OCI-LY7 (cell line): ENCODE data around the gene AK4. TPM values are rescaled to one million over a fixed set of nuclear protein-coding genes. Genes with fewer than 3 reads are reported as not detected.

ENCODE experiments used
- BruUV-seq: library from RNA; stranded (reverse); fragments of 400-500 nt; replicated peaks from 2 replicates; lab custom pipeline; 2021; lab: Mats Ljungman, UMichigan
- CTCF ChIA-PET: fragments of 300-600 bp; sonication (Branson Sonifier 250); formaldehyde crosslinking; loops from one replicate; lab custom pipeline; 2022; ENCODE audit warnings: antibody characterized with exemption; ENCODE audit not compliant: unreplicated experiment; lab: Charles Lee
- POLR2A ChIA-PET: fragments of 300-600 bp; sonication (Branson Sonifier 250); formaldehyde crosslinking; loops from one replicate; lab custom pipeline; 2022; ENCODE audit warnings: antibody characterized with exemption; lab: Charles Lee
- DNase-seq: peaks from one replicate; pipeline ENCODE4 v3.0.0-alpha.2; 2015; ENCODE audit warnings: low spot score
- H2AFZ ChIP-seq: fragments of 200-600 bp; sonication (generic), shearing (Covaris generic); 2 replicates; pipeline ENCODE4 v1.6.1; 2014; ENCODE audit warnings: mild to moderate bottlenecking, antibody characterized with exemption, low read length, moderate library complexity
- H3K27ac ChIP-seq: fragments of 200-600 bp; sonication (generic); 2 replicates; pipeline ENCODE4 v1.5.1; 2014; ENCODE audit warnings: mixed run types, low read depth, mild to moderate bottlenecking, moderate library complexity, low read length, inconsistent platforms; ENCODE audit not compliant: poor library complexity, severe bottlenecking
- H3K36me3 ChIP-seq: fragments of 200-600 bp; sonication (generic); 2 replicates; pipeline ENCODE4 v1.6.1; 2014; ENCODE audit warnings: mild to moderate bottlenecking, antibody characterized with exemption, low read length, moderate library complexity, mixed read lengths; ENCODE audit not compliant: insufficient read depth
- H3K4me1 ChIP-seq: fragments of 200-600 bp; sonication (generic); 2 replicates; pipeline ENCODE4 v1.5.1; 2014; ENCODE audit warnings: mild to moderate bottlenecking, low read length; ENCODE audit not compliant: insufficient read depth, poor library complexity, severe bottlenecking
- H3K4me2 ChIP-seq: fragments of 200-600 bp; sonication (generic); 2 replicates; pipeline ENCODE4 v1.6.1; 2014; ENCODE audit warnings: mild to moderate bottlenecking, low read length
- H3K4me3 ChIP-seq: fragments of 200-600 bp; sonication (generic); 2 replicates; pipeline ENCODE4 v1.5.1; 2014; ENCODE audit warnings: mild to moderate bottlenecking, low read depth, low read length; ENCODE audit not compliant: poor library complexity, severe bottlenecking
- H3K79me2 ChIP-seq: fragments of 200-600 bp; sonication (generic); 2 replicates; pipeline ENCODE4 v1.6.1; 2016; ENCODE audit warnings: low read depth, mild to moderate bottlenecking, low read length, moderate library complexity, mixed read lengths; ENCODE audit not compliant: insufficient read depth
- H3K9me2 ChIP-seq: fragments of 200-600 bp; sonication (generic); 2 replicates; pipeline ENCODE4 v1.6.1; 2016; ENCODE audit warnings: mild to moderate bottlenecking, low read length, mixed read lengths; ENCODE audit not compliant: insufficient read depth
- H3K9me3 ChIP-seq: fragments of 200-600 bp; sonication (generic); 2 replicates; pipeline ENCODE4 v1.6.1; 2014; ENCODE audit warnings: mild to moderate bottlenecking, mixed run types, low read length, mixed read lengths
- H4K20me1 ChIP-seq: fragments of 200-600 bp; sonication (generic); 2 replicates; pipeline ENCODE4 v1.6.1; 2014; ENCODE audit warnings: mild to moderate bottlenecking, antibody characterized with exemption, low read length, moderate library complexity, mixed read lengths; ENCODE audit not compliant: insufficient read depth
- CTCF ChIP-seq: fragments of 200-600 bp; sonication (generic); conservative IDR thresholded peaks from 2 replicates; pipeline ENCODE4 v1.5.1; 2014; ENCODE audit warnings: mild to moderate bottlenecking, antibody characterized with exemption, low read length, moderate library complexity, mixed read lengths
- EZH2phosphoT487 ChIP-seq: fragments of 200-600 bp; sonication (generic); IDR thresholded peaks from 2 replicates; pipeline ENCODE4 v1.6.1; 2018; ENCODE audit warnings: low read depth, borderline replicate concordance, mild to moderate bottlenecking, mixed run types, antibody characterized with exemption, low read length, moderate library complexity, mixed read lengths
- intact Hi-C: fragments of 100-400 bp; cut with micrococcal nuclease; formaldehyde crosslinking; loops from one replicate; pipeline ENCODE4 v1.10.0; 2022; ENCODE audit not compliant: unreplicated experiment
- total RNA-seq, 2 experiments: library from RNA; depleted of rRNA in 1 of 2; stranded (reverse); fragments of >200 nt in 1 of 2; shearing (Covaris generic) in 1 of 2; gene quantifications; 2 replicates each; pipeline ENCODE4 v1.2.3, GENCODE V29; 2014 to 2022

Gene AK4
- total RNA-seq, 2 experiments from 2014 or later = 0.16 to 1.4 TPM

GRCh38 chr1:65198096-65198495, 50.1 kb downstream of the AK4 start:
- BruUV-seq = no TSS peak

GRCh38 chr1:65200411-65200810, 52.4 kb downstream of the AK4 start:
- CTCF ChIA-PET = no interaction called here
- intact Hi-C loops = no loop called here

More at GRCh38 chr1:65198096-65198495, 50.1 kb downstream of the AK4 start:
- Histone ChIP-seq H3K36me3 (no peaks in the 10 kb centered on the region), H3K4me2 (no peak overlapping the region), H3K4me3 (no peak overlapping the region), H4K20me1 (no peaks in the 10 kb centered on the region), H3K27ac (no peak overlapping the region), H3K9me2 (no peaks in the 10 kb centered on the region), H3K79me2 (no peaks in the 10 kb centered on the region), H3K9me3 (no peaks in the 10 kb centered on the region), H3K4me1 (no peaks in the 10 kb centered on the region), H2AFZ (no peak overlapping the region)
- TF ChIP-seq EZH2phosphoT487 (no peak), CTCF (no peak)
- ChIA-PET CTCF (interaction anchor here (0.6 kb wide), 1 partner anchor 10 kb away, joined by 4 read pairs; no protein-coding TSS in a partner anchor), POLR2A (interaction anchor here (0.6 kb wide), 1 partner anchor 102 kb away, joined by 5 read pairs; no protein-coding TSS in a partner anchor)
- DNase-seq = no peak
- intact Hi-C loops = no loop called here

More at GRCh38 chr1:65200411-65200810, 52.4 kb downstream of the AK4 start:
- POLR2A ChIA-PET = no interaction called here
- no peaks in the 10 kb centered on the region for H4K20me1 ChIP-seq
- no peaks in the 10 kb centered on the region for H3K79me2 ChIP-seq
- H3K9me3 ChIP-seq = no peaks in the 10 kb centered on the region
- H2AFZ ChIP-seq = no peak overlapping the region
- no peak overlapping the region for H3K4me3 ChIP-seq
- no peak overlapping the region for H3K27ac ChIP-seq
- no peak for DNase-seq
- no peaks in the 10 kb centered on the region for H3K36me3 ChIP-seq
- TF ChIP-seq CTCF (no peak), EZH2phosphoT487 (no peak)
- no peaks in the 10 kb centered on the region for H3K4me1 ChIP-seq
- no TSS peak for BruUV-seq
- H3K9me2 ChIP-seq = no peaks in the 10 kb centered on the region
- H3K4me2 ChIP-seq = no peak overlapping the region
